ENCODE results near the gene IGF2BP2.

GRCh38 chr3:185718736-185719593 is 105.9 kb downstream of the IGF2BP2 start:
- TF ChIP-seq CREB5 (CRISPR knock-in tag; IDR thresholded peaks at IDR 0.05; ENCODE audit: low read depth) (no peak), RARB (CRISPR knock-in tag; IDR thresholded peaks at IDR 0.05) (no peak), ZFP3 (CRISPR knock-in tag; IDR thresholded peaks at IDR 0.05) (no peak), BACH2 (CRISPR knock-in tag; IDR thresholded peaks at IDR 0.05; ENCODE audit: borderline replicate concordance) (no peak), TSHZ2 (CRISPR knock-in tag; IDR thresholded peaks at IDR 0.05) (no peak), TOX (CRISPR knock-in tag; IDR thresholded peaks at IDR 0.05; ENCODE audit: borderline replicate concordance) (no peak), ARNTL (CRISPR knock-in tag; IDR thresholded peaks at IDR 0.05; ENCODE audit: borderline replicate concordance, low read depth) (no peak), ESRRG (CRISPR knock-in tag; IDR thresholded peaks at IDR 0.05) (no peak), PPARA (CRISPR knock-in tag; IDR thresholded peaks at IDR 0.05; ENCODE audit: borderline replicate concordance) (no peak), ZNF70 (CRISPR knock-in tag; IDR thresholded peaks at IDR 0.05) (no peak), ZNF565 (CRISPR knock-in tag; conservative IDR thresholded peaks at IDR 0.05; ENCODE audit: low read depth) (no peak), SNAI2 (CRISPR knock-in tag; IDR thresholded peaks at IDR 0.05) (no peak)
- TF ChIP-seq, protein P1, sequence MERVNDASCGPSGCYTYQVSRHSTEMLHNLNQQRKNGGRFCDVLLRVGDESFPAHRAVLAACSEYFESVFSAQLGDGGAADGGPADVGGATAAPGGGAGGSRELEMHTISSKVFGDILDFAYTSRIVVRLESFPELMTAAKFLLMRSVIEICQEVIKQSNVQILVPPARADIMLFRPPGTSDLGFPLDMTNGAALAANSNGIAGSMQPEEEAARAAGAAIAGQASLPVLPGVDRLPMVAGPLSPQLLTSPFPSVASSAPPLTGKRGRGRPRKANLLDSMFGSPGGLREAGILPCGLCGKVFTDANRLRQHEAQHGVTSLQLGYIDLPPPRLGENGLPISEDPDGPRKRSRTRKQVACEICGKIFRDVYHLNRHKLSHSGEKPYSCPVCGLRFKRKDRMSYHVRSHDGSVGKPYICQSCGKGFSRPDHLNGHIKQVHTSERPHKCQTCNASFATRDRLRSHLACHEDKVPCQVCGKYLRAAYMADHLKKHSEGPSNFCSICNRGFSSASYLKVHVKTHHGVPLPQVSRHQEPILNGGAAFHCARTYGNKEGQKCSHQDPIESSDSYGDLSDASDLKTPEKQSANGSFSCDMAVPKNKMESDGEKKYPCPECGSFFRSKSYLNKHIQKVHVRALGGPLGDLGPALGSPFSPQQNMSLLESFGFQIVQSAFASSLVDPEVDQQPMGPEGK (CRISPR knock-in tag; IDR thresholded peaks at IDR 0.05; ENCODE audit: borderline replicate concordance): no peak

Measured in SK-N-SH treated with all-trans-retinoic acid at 6 μM for 48 hours (cell line).